OCI-LY7 (cell line): ENCODE data around the gene NCF4.

Experiments
- CTCF ChIP-seq: fragments of 200-600 bp; sonication (generic); conservative IDR thresholded peaks from 2 replicates; pipeline ENCODE4 v1.5.1; 2014; ENCODE audit warnings: mild to moderate bottlenecking, antibody characterized with exemption, low read length, moderate library complexity, mixed read lengths
- EZH2phosphoT487 ChIP-seq: fragments of 200-600 bp; sonication (generic); IDR thresholded peaks from 2 replicates; pipeline ENCODE4 v1.6.1; 2018; ENCODE audit warnings: low read depth, borderline replicate concordance, mild to moderate bottlenecking, mixed run types, antibody characterized with exemption, low read length, moderate library complexity, mixed read lengths

- TF ChIP-seq CTCF (no peak), EZH2phosphoT487 (no peak)
These were observed 24.7 kb downstream of the NCF4 start for GRCh38 chr22:36885474-36885873.
